ENCODE measurements around the gene HMCN2.

The HMCN2 gene

GRCh38 chr9:130243015-130243881, 22.3 kb upstream of the HMCN2 start:
- in situ Hi-C loops (cut with MboI; ENCODE audit: low pct_unique_long_range_greater_than_20kb, low sequenced_read_pairs, unreplicated experiment): no loop called here
- TF ChIP-seq, protein P1, sequence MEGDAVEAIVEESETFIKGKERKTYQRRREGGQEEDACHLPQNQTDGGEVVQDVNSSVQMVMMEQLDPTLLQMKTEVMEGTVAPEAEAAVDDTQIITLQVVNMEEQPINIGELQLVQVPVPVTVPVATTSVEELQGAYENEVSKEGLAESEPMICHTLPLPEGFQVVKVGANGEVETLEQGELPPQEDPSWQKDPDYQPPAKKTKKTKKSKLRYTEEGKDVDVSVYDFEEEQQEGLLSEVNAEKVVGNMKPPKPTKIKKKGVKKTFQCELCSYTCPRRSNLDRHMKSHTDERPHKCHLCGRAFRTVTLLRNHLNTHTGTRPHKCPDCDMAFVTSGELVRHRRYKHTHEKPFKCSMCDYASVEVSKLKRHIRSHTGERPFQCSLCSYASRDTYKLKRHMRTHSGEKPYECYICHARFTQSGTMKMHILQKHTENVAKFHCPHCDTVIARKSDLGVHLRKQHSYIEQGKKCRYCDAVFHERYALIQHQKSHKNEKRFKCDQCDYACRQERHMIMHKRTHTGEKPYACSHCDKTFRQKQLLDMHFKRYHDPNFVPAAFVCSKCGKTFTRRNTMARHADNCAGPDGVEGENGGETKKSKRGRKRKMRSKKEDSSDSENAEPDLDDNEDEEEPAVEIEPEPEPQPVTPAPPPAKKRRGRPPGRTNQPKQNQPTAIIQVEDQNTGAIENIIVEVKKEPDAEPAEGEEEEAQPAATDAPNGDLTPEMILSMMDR (IDR thresholded peaks at IDR 0.05; ENCODE audit: extremely low read depth, insufficient read depth, missing control alignments): peak; percentile 95
- DNase-seq (ENCODE audit: low spot score): peak; percentile 85

GRCh38 chr9:130243882-130244170, 21.7 kb upstream of the HMCN2 start:
- TF ChIP-seq, protein P1 (IDR thresholded peaks at IDR 0.05; ENCODE audit: extremely low read depth, insufficient read depth, missing control alignments): no peak
- in situ Hi-C loops (cut with MboI; ENCODE audit: low pct_unique_long_range_greater_than_20kb, low sequenced_read_pairs, unreplicated experiment): no loop called here
- DNase-seq (ENCODE audit: low spot score): no peak

DNA sequence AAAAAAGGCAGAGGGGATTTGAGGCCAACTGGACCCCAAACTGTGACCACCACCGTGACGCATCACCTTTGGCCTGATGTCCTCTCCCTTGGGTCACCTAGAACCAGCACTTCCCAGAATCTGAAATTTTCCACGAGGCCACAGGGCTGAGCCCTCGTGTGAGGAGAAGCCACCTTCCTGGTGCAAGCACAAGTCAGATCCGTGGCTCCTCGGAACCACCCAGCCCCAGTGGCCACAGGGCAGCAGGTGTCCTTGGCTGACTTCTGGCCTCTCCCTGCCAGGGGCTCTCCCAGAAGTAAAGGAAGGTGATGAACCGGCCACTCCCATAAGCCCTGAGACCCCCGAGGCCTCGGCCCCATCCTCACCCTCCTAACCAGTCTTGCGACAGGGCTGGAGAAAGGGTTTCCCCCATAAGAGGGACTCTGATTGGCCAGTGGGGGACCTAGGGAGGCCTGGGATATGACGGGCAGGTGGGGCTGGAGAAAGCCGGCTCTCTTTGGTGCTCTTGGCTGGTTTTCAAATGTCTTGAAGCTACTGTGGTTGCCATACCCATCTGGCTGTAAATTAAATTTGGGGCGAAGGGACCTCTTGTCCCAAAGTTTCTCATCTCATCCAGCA, 20.9 kb upstream of the HMCN2 start:
- in situ Hi-C loops (cut with MboI; ENCODE audit: low pct_unique_long_range_greater_than_20kb, low sequenced_read_pairs, unreplicated experiment): no loop called here

GRCh38 chr9:130245474-130245873, 20.1 kb upstream of the HMCN2 start:
- TF ChIP-seq, protein P1 (IDR thresholded peaks at IDR 0.05; ENCODE audit: extremely low read depth, insufficient read depth, missing control alignments): no peak
- DNase-seq (ENCODE audit: low spot score): no peak
- in situ Hi-C loops (cut with MboI; ENCODE audit: low pct_unique_long_range_greater_than_20kb, low sequenced_read_pairs, unreplicated experiment): no loop called here

More for the DNA sequence above, 20.9 kb upstream of the HMCN2 start:
- TF ChIP-seq, protein P1 (IDR thresholded peaks at IDR 0.05; ENCODE audit: extremely low read depth, insufficient read depth, missing control alignments): no peak
- DNase-seq (ENCODE audit: low spot score): no peak

DNA sequence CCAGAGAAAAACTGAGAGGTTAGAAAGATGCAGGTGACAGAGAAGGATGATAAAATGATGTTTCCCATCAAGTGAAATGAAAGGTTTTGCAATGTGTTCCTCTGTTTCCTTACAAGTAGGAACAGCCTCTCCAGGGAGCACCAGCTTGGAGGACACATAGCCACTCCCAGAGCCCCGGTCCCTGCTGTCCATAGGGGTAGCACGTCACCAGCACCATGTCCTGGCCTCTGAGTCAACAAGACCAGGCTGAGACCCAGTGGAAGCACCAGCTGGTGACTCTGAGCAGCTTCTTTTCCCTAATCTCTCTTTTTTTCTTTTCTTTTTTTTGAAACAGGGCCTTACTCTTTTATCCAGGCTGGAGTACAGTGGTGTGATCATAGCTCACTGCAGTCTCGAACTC, 19.4 kb upstream of the HMCN2 start:
- DNase-seq (ENCODE audit: low spot score): no peak
- TF ChIP-seq, protein P1 (IDR thresholded peaks at IDR 0.05; ENCODE audit: extremely low read depth, insufficient read depth, missing control alignments): no peak
- in situ Hi-C loops (cut with MboI; ENCODE audit: low pct_unique_long_range_greater_than_20kb, low sequenced_read_pairs, unreplicated experiment): no loop called here

DNA sequence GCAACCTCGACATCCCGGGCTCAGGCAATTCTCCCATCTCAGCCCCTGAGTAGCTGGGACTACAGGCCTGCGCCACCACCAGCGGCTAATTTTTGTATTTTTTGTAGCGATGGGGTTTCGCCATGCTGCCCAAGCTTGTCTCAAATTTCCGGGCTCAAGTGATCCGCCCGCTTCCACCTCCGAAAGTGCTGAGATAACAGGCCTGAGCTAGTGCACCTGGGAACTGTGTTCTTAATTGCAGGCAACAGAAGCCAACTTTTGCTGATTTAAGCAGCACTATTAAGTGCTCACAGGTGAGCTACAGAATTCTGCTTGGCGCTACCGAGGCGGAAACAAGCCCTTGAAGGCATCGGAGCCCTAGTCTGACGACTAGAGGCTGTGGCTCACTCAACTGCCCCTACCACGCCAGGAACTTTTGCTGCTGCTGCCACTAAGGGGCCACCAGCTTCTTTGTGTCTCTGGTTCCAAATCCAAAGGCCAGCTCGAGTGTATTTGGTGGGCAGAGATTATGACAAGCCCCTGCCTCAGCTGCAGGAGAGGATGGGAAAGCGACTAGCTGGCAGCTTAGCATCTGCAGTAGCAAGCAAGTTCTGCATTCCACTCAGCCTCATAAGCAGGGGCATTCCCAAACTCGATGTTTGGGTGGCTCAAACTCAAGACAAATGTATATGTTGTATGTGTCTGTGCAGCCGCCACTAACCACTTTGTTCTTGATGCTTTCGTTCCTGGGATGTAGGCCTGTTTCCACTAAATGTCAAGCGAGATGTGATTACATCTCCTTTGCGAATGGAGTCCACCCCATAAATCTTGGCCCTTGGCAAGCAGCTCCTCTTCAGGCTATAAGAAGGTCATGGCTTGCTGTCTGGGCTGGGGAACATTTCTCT, 10.6 kb upstream of the HMCN2 start:
- DNase-seq (ENCODE audit: low spot score): no peak
- in situ Hi-C loops (cut with MboI; ENCODE audit: low pct_unique_long_range_greater_than_20kb, low sequenced_read_pairs, unreplicated experiment): no loop called here
- TF ChIP-seq, protein P1 (IDR thresholded peaks at IDR 0.05; ENCODE audit: extremely low read depth, insufficient read depth, missing control alignments): no peak

All from GM13977 (cell line).